ENCODE results near the gene TDP2.

- TF ChIP-seq CTCF (IDR thresholded peaks at IDR 0.05) (no peak), POLR2A (IDR thresholded peaks at IDR 0.05) (no peak)
Measured at GRCh38 chr6:24603241-24603640, 63.5 kb downstream of the TDP2 start.

All from breast epithelium (tissue), 3 donors.